ENCODE data around the gene CACNA1D. TPM values are rescaled to one million over a fixed set of nuclear protein-coding genes. Genes with fewer than 3 reads are reported as not detected.

The CACNA1D gene
- total RNA-seq, 1 donor from 2014 or later = 1.1 TPM

- no peak for DNase-seq (ENCODE audit: low read depth, low spot score)
- Mint-ChIP-seq H3K4me3 (no peak overlapping the region), H3K27me3 (ENCODE audit: low read depth) (peaks cover 2% of the 10 kb centered on the region), H3K4me1 (peaks cover 19% of the 10 kb centered on the region), H3K9me3 (no peaks in the 10 kb centered on the region), H3K27ac (ENCODE audit: unreplicated experiment) (no peak overlapping the region), H3K36me3 (ENCODE audit: low read depth) (no peaks in the 10 kb centered on the region)
- no peak for TF ChIP-seq CTCF (conservative IDR thresholded peaks at IDR 0.05)
These were observed 298.5 kb downstream of the CACNA1D start for GRCh38 chr3:53792866-53793265.

GRCh38 chr3:53794597-53794996 lies 300.2 kb downstream of the CACNA1D start:
- TF ChIP-seq CTCF (conservative IDR thresholded peaks at IDR 0.05) = no peak
- Mint-ChIP-seq H3K4me1 (peaks cover 19% of the 10 kb centered on the region), H3K27me3 (ENCODE audit: low read depth) (peaks cover 2% of the 10 kb centered on the region), H3K4me3 (no peak overlapping the region), H3K9me3 (no peaks in the 10 kb centered on the region), H3K36me3 (ENCODE audit: low read depth) (no peaks in the 10 kb centered on the region), H3K27ac (ENCODE audit: unreplicated experiment) (no peak overlapping the region)
- no peak for DNase-seq (ENCODE audit: low read depth, low spot score)

GRCh38 chr3:53795176-53795575 lies 300.8 kb downstream of the CACNA1D start:
- Mint-ChIP-seq H3K4me3 (no peak overlapping the region), H3K27me3 (ENCODE audit: low read depth) (no peaks in the 10 kb centered on the region), H3K4me1 (peaks cover 19% of the 10 kb centered on the region), H3K9me3 (no peaks in the 10 kb centered on the region), H3K36me3 (ENCODE audit: low read depth) (no peaks in the 10 kb centered on the region), H3K27ac (ENCODE audit: unreplicated experiment) (no peak overlapping the region)
- no peak for TF ChIP-seq CTCF (conservative IDR thresholded peaks at IDR 0.05)
- no peak for DNase-seq (ENCODE audit: low read depth, low spot score)

- Mint-ChIP-seq H3K4me1 (peaks cover 15% of the 10 kb centered on the region), H3K27me3 (ENCODE audit: low read depth) (no peaks in the 10 kb centered on the region), H3K36me3 (ENCODE audit: low read depth) (no peaks in the 10 kb centered on the region), H3K4me3 (no peak overlapping the region), H3K27ac (ENCODE audit: unreplicated experiment) (no peak overlapping the region), H3K9me3 (no peaks in the 10 kb centered on the region)
- no peak for DNase-seq (ENCODE audit: low read depth, low spot score)
- TF ChIP-seq CTCF (conservative IDR thresholded peaks at IDR 0.05) = no peak
These were observed 301.6 kb downstream of the CACNA1D start for GRCh38 chr3:53795789-53796560.

GRCh38 chr3:53798144-53798543 lies 303.7 kb downstream of the CACNA1D start:
- no peak overlapping the region for H3K27ac Mint-ChIP-seq (ENCODE audit: unreplicated experiment)
- peaks cover 7% of the 10 kb centered on the region for H3K4me1 Mint-ChIP-seq
- DNase-seq (ENCODE audit: low read depth, low spot score) = no peak
- no peak overlapping the region for H3K4me3 Mint-ChIP-seq
- H3K27me3 Mint-ChIP-seq (ENCODE audit: low read depth) = no peaks in the 10 kb centered on the region
- no peak for TF ChIP-seq CTCF (conservative IDR thresholded peaks at IDR 0.05)
- no peaks in the 10 kb centered on the region for H3K9me3 Mint-ChIP-seq
- no peaks in the 10 kb centered on the region for H3K36me3 Mint-ChIP-seq (ENCODE audit: low read depth)

Data from neural crest cell (in vitro differentiated cells).